Thoracic aorta (tissue), 2 donors: ENCODE measurements around the gene GUCY2D. TPM values are rescaled to one million over a fixed set of nuclear protein-coding genes. Genes with fewer than 3 reads are reported as not detected.

Experiments used
- ATAC-seq: fragments of 150-250 bp; one replicate; pipeline ENCODE4 v1.8.0; 2017; ENCODE audit warnings: low read depth; ENCODE audit not compliant: insufficient number of reproducible peaks, low FRiP score
- DNase-seq: peaks from one replicate; pipeline ENCODE4 v3.0.0-alpha.2; 2020; ENCODE audit warnings: low spot score
- H3K27ac ChIP-seq, 2 donors: fragments of 200-600 bp; sonication (generic); 1 replicate in 1 of 2; 2 replicates in 1 of 2; pipeline ENCODE4 v1.5.1; 2016; ENCODE audit warnings: mild to moderate bottlenecking in 2 of 2, moderate library complexity in 2 of 2
- H3K27me3 ChIP-seq: fragments of 200-600 bp; sonication (generic); replicated peaks from 2 replicates; pipeline ENCODE4 v1.6.0; 2016; ENCODE audit warnings: mild to moderate bottlenecking; ENCODE audit not compliant: insufficient read depth
- H3K36me3 ChIP-seq: fragments of 200-600 bp; sonication (generic); one replicate; pipeline ENCODE4 v1.5.1; 2016
- H3K4me1 ChIP-seq, 2 donors: fragments of 200-600 bp; sonication (generic); 1 replicate in 1 of 2; 2 replicates in 1 of 2; pipeline versions ENCODE4 v1.5.1 to v1.6.0; 2016; ENCODE audit warnings: low read depth in 2 of 2, mild to moderate bottlenecking in 1 of 2; ENCODE audit not compliant: control insufficient read depth in 1 of 2
- H3K4me3 ChIP-seq: fragments of 200-600 bp; sonication (generic); 2 replicates; pipeline ENCODE4 v1.5.1; 2016; ENCODE audit warnings: mild to moderate bottlenecking
- H3K9me3 ChIP-seq: fragments of 200-600 bp; sonication (generic); 2 replicates; pipeline ENCODE4 v1.5.1; 2016
- CTCF ChIP-seq: fragments of 200-600 bp; sonication (generic); IDR thresholded peaks from one replicate; pipeline ENCODE4 v1.5.1; 2019; ENCODE audit warnings: antibody characterized with exemption
- total RNA-seq, 2 donors: library from RNA; depleted of rRNA; stranded (reverse); fragments of >200 nt; gene quantifications; one replicate each; pipeline versions ENCODE4 v1.1.0 to v1.2.3, GENCODE V29; 2016

Gene GUCY2D
- total RNA-seq, 2 donors from 2014 or later = not detected

DNA sequence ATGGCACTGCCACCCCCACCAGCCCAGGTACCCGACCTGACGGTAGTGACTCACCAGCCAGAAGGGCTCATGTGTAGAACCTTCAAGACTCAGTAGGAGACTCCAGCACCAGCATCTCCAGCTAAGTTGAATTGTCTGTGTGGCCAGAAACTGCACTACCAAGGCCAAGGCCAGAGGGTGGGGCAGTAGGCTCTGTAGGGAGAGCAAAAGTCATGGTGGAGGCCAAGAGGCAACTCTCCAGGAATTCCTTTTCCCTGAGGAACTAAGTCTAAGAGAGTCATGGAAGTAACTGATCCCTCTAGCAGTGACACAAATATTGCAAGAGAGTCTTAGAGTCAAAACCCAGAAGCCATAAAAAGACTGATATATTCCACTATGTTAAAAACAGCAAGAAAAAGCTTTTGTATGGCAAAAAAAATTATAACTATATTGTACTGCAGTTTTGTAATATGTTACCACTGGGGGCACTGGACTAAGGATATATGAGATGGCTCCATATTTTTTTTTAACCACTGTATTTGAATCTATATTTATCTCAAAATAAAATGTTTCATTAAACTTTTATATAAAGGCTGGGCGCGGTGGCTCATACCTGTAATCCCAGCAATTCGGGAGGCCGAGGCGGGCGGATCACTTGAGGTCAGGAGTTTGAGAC, 30.2 kb upstream of the GUCY2D start:
- Histone ChIP-seq H3K27me3 (no peaks in the 10 kb centered on the region), H3K4me1 (no peaks in the 10 kb centered on the region), H3K9me3 (peaks cover 14% of the 10 kb centered on the region), H3K4me3 (no peak overlapping the region), H3K27ac (no peak overlapping the region), H3K36me3 (no peaks in the 10 kb centered on the region)
- ATAC-seq = no peak
- DNase-seq = no peak
- no peak for TF ChIP-seq CTCF

DNA sequence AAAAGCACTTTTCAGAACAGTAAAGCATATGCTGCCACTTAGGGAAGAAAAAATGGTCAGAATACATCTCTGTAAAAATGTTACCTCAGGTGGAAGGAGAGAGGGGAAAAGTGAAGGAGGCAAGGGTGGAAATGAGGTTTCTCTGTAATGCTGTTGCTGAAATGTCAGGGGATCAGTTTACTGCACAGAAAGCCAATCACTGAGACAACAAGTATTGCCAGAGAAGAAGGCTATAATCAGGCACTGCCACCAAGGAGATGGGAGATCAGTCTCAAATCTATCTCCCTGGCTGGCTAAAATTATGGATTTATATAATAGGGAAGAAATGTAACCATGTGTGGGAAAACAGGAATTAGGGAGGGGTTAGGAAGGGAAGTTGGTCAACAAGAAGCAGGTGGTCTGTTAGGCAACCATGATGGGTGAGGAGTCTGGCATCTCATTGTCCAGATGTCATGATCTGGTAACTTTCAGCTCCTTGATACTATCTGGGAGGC, 27.7 kb upstream of the GUCY2D start:
- Histone ChIP-seq H3K9me3 (peaks cover 14% of the 10 kb centered on the region), H3K4me1 (no peaks in the 10 kb centered on the region), H3K36me3 (no peaks in the 10 kb centered on the region), H3K27ac (no peak overlapping the region), H3K27me3 (no peaks in the 10 kb centered on the region), H3K4me3 (no peak overlapping the region)
- TF ChIP-seq CTCF = no peak
- no peak for ATAC-seq
- DNase-seq = no peak

DNA sequence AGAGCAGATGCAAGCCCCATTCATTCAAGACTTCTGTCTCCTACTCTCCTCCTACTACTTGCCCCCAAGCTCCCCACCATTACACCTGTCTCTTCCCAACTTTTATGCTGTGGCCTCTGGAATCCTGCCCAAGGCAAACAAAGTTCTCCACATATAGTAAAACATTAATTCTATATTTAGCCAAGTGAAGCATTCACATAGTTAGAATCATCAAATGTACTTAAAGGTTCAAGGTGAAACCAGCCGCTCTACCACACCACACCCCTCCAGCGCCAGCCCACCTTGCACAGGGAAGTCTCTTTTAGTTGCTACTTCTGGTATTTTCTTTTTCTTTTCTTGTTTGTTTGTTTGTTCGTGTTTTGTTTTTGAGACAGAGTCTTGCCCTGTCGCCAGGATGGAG, 25.4 kb upstream of the GUCY2D start:
- TF ChIP-seq CTCF = no peak
- ATAC-seq = no peak
- Histone ChIP-seq H3K4me1 (no peaks in the 10 kb centered on the region), H3K27me3 (no peaks in the 10 kb centered on the region), H3K36me3 (no peaks in the 10 kb centered on the region), H3K27ac (no peak overlapping the region), H3K4me3 (no peak overlapping the region), H3K9me3 (peaks cover 14% of the 10 kb centered on the region)
- DNase-seq = no peak

- no peak for TF ChIP-seq CTCF
- Histone ChIP-seq H3K27ac (no peak overlapping the region), H3K27me3 (no peaks in the 10 kb centered on the region), H3K9me3 (peaks cover 14% of the 10 kb centered on the region), H3K4me1 (no peaks in the 10 kb centered on the region), H3K4me3 (no peak overlapping the region), H3K36me3 (no peaks in the 10 kb centered on the region)
- no peak for DNase-seq
- ATAC-seq = no peak
These were observed 24.6 kb upstream of the GUCY2D start for GRCh38 chr17:7977805-7978204.

GRCh38 chr17:7982173-7982572, 20.2 kb upstream of the GUCY2D start:
- TF ChIP-seq CTCF = no peak

More at GRCh38 chr17:7982173-7982572, 20.2 kb upstream of the GUCY2D start:
- DNase-seq (no peak), ATAC-seq (no peak)
- H3K27ac ChIP-seq = no peak overlapping the region
- H3K9me3 ChIP-seq = no peaks in the 10 kb centered on the region
- H3K4me3 ChIP-seq = no peak overlapping the region
- H3K27me3 ChIP-seq = no peaks in the 10 kb centered on the region
- no peaks in the 10 kb centered on the region for H3K36me3 ChIP-seq
- no peaks in the 10 kb centered on the region for H3K4me1 ChIP-seq
